Activated CD8-positive, alpha-beta memory T cell treated with anti-CD3 and anti-CD28 coated beads for 48 hours (primary cell): Measurements from ENCODE around the gene NCOR2.

Source experiments
- DNase-seq, 3 experiments: peaks; one replicate each; pipeline ENCODE4 v3.0.0-alpha.2; 2020; ENCODE audit warnings: low read depth in 2 of 3, low spot score in 2 of 3

Gene NCOR2

DNA sequence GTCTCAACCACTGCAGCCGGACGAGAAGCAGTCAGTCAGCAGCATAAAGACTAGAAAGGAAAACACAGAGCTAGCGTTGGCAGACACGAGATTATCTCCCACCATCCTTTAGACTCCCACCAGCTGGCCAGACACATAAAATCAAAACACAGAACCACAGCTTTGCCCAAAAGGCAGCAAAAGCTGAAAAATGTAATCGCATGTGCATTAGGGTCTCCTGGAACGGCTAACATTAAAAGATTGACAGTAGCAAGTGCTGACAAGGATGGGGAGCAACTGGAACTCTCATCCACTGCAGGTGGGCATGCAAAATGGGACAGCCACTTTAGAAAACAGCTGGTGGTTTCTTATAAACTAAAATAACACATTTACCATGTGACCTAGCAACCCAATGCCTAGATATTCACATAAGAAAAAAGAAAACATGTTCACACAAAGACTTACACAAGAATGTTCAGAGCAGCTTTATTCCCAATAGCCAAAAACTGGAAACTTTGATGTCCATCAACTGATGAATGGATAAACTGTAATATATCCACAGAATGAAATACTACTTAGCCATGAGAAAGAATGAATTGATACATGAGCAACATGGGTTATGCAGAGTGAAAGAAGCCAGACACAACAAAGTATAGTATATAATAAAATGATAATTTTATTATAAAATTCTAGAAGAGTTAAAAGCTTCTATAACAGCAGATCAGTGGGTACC is 37.7 kb downstream of the NCOR2 start:
- no peak for DNase-seq

DNA sequence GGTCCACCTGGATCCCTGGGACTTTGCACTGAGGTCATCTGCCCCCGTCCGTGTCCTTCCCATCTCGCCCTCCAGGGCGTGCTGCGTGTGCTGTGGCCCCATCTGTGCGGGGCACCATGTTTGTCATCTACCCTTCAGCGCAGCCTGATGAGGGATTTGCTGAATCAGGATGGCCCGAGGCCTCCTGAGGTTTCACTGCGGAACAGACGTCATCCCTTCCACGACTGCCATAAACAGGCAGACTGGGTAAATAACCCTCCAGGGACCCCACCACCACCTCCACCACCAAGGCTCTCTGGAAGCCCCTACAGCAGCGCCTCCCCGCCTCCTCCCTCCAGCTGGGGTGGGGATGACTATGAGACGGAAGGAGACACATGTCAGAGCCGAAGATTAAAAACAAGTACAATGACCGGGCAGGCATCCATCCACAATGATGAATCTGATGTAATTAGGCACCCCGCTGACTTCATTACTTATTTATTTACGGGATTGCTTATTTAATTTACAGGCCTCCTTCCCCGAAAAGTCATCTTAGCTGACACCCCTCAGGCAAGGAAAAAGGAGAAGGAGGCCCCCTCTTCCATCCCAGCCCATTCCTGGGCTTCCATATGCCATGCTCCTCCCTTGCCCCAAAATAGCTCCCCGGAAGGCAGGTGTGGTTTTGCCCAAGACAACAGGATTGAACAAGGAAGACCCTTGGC is 39.4 kb downstream of the NCOR2 start:
- DNase-seq = no peak

DNA sequence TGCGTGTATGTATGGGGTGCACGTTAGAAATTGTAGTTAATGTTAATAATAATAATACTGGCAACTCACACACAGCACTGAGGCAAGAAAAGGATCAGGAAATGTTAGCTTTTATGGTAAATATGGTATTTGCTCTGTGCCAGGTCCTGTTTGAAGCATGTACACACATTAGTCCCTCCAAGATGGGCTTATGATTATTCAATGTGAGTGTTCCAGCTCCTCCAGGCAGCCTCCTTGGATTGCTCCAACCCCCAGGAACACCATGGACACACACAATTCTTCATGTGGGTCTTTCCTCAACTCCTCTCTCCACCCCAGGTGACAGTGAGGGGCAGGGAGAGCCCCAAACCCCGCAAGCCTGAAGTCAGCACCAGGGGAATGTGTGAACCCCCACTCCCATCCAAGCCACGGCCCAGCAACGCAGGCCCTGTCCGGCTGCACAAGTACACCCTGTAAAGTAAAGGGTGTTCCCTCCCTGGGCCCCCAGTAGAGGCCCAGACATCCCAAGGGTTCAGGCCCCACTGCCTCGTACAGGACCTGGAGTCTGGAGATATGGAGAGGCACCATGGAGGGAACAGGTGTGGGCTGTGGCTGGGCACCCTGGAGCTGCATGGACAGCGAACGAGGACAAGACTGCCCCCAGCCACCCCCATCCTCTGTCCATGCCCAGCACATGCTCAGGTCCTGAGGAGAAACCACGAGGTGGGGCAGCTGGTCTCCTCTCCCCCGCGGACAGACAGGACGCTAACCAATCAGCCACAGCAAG is 41.3 kb downstream of the NCOR2 start:
- DNase-seq = no peak

DNA sequence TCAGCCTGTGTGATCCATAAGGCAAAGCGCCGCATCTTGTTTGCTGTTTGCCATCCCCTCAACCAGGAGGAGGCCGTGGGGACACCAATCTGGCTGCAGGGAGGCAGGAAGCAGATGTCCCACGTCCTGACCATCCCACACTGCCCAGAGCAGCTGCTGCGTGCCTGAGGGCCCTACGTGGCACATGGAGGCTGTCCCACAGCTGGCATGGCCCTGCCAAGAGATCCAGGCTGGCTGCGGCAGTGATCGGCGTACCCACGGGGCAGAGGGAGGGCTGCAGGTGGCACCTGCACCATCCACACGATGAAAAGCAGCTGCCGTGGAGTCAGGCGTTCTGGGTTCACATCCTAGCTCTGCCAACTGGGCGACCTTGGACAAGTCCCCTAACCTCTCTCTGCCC is 42.0 kb downstream of the NCOR2 start:
- DNase-seq = no peak

DNA sequence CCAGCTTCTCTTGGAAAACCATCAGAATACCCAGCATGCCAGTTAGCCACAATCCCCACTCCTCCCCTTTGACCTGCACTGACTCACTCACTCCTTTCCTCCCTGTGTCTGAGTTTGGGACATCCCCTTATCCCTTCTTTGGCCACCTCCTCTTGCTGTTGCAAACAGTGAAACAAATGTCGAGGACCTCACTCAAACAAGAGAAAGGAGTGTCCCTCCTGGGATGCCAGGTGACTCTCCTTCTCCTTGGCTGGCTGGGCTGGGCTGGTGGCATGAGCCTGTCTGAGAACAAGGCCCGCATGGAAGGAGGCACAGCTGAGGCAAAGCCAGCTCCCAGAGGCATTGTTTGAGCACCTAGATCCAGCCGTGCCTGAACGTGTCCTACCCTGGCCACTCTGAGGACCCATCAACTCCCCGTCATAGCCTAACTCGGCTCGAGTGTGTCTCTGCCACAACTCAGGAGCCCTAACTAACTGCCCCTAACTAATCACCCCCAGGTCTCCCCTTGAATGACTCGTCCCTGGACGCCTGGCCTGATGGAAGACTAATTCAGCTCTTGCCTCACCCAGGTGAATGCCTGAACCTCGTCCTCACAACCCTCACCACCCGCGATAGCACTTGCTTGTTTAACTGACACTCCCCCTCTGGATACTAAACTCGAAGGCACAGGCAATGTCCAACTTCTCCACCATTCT is 43.0 kb downstream of the NCOR2 start:
- no peak for DNase-seq

DNA sequence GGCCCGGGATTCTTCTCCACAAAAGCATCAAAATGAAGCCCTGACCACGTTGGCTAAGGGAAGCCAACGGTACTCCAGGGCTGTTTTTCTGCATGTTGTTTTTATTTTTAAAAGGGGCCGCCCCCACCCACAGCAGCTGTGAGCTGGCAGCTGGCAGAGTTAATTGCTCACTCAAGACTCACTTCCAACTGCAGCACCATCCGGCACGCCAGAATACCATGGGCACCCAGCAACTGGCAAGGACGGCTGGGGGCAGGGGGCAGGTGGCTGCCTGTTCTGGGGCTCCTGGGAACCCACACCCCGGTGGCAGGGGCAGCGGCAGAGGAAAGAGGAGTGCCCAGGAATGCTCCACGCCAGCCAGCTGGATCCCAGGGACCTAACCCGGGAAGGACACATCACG is 44.3 kb downstream of the NCOR2 start:
- DNase-seq = no peak

DNA sequence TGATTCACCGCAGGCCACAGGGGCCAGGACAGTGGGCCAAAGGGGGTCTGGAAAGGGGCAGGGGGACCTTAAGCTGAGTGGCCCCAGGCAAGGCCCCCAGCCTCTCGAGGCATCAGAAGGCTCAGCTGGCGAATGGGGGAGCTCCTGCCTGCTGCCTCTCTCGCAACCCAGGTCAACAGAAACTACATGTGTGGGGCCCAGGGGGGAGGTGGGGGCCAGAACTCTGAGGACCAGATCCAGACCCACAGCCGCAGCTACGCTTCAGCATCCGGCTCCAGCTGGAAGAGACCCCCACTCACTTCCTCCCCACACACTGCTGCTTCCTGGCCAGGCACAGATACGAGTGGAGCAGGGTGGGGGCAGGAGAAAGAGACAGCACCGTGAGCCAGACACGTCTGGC is 46.5 kb downstream of the NCOR2 start:
- no peak for DNase-seq

DNA sequence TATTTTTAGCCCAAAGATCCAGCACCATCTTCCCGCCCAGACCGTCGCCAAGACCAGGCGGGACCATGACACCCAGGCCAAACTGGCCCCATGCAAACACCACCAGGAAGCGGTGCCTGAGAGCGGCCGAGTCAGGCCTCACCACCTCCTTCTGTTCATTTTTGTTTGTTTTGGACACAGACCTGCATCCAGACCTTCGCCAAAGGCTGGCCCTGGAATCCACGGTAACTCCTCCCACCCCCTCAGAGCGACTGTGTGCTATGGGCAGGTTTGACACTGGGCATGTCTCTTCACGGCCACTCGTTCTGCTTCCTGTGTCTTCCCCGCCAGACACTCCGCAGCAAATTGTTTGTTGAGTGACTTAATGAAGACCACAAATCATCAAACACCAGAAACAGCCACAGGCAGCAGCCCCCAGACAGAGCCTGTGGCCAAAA is 47.1 kb downstream of the NCOR2 start:
- DNase-seq = no peak

DNA sequence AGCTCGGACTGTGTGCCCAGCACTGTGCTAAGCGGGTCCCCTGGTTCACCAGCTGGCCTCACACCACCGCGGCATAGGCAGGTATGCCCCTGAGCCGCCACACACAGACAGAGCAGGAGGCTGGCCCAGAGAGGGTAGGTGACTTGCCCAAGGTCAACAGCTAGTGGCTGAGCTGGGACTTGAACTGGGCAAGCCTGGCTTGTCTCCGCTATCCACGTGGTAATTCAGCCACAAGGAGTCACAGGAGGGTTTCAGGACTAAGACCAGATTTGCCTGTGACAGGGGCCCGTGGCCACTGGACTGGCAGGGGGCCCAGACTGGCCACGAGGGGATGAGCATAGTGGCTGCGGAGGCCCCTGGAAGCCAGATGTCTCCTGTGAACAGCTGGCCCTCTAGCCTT is 47.7 kb downstream of the NCOR2 start:
- DNase-seq = no peak

DNA sequence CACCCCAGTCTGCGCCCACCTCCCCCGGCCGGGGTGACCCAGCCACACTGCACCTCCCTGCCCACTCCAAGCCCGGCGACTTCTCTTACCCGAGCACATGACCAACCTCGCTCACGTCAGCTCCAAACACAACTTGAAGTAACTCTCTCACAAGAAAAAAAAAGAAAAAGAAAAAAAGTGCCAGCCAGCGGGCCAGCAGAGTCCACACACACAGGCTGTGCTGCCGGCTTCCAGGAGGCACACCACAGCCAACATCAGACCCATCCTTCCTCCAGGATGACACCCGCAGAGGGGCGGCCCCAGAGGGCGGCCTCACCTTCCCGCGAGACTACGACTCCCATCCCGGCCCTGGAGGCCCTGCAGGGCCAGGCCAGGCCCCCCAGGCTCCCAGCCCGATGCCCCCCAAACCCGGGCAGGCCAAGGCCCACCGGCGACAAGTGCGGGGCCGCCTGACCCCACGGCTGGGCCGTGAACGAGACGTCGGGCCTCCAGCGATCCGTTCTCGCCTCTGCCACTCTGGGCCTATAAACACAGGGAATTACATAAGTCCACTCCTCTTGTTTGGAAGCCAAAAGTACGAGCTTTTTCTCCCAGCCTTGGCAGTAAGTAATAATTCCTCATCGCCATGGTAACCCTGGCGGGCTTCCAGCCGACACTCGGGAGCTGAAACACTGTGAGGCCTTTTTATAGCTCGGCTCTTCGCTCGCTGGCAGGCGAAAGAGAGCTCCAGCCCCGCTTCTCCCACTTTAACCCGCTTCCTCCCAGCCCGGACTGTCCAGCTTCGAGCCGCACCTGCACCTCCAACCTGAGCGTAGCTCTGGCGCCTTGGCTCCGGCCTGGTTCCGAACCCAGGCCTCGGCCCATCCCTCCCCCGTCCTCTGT is 49.1 kb downstream of the NCOR2 start:
- DNase-seq = no peak
